Caco-2 (cell line): ENCODE results near the gene TAGLN2. TPM values are rescaled to one million over a fixed set of nuclear protein-coding genes. Genes with fewer than 3 reads are reported as not detected.

Source experiments
- BruUV-seq: library from RNA; stranded (reverse); fragments of 400-500 nt; replicated peaks from 2 replicates; lab custom pipeline; 2021; lab: Mats Ljungman, UMichigan
- CTCF ChIA-PET: fragments of 300-600 bp; sonication (Branson Sonifier 250); formaldehyde crosslinking; loops from one replicate; lab custom pipeline; 2022; ENCODE audit warnings: antibody characterized with exemption; lab: Charles Lee
- POLR2A ChIA-PET: fragments of 300-600 bp; sonication (Branson Sonifier 250); formaldehyde crosslinking; loops from one replicate; lab custom pipeline; 2022; ENCODE audit warnings: antibody characterized with exemption; lab: Charles Lee
- DNase-seq, 2 experiments: peaks; one replicate each; pipeline versions ENCODE4 v3.0.0 to v3.0.0-alpha.2; 2020 to 2022
- H3K27me3 ChIP-seq: replicated peaks from 2 replicates; pipeline ENCODE4 v1.6.0; 2011; ENCODE audit warnings: low read length; ENCODE audit not compliant: control insufficient read depth, insufficient read depth
- H3K36me3 ChIP-seq: 2 replicates; pipeline ENCODE4 v1.5.1; 2011; ENCODE audit warnings: low read length; ENCODE audit not compliant: control insufficient read depth, insufficient read depth
- H3K4me1 ChIP-seq: fragments of 250-450 bp; sonication (Bioruptor Pico); 2 replicates; pipeline ENCODE4 v1.5.1; 2020; ENCODE audit warnings: mild to moderate bottlenecking
- H3K4me3 ChIP-seq: 2 replicates; pipeline ENCODE4 v1.5.1; 2011; ENCODE audit warnings: low read depth, mild to moderate bottlenecking, control low read depth, low read length
- H3K9me3 ChIP-seq: fragments of 250-450 bp; sonication (Bioruptor Pico); 2 replicates; pipeline ENCODE4 v1.5.1; 2020; ENCODE audit warnings: mild to moderate bottlenecking, moderate library complexity
- H3K27ac Mint-ChIP-seq: one replicate; pipeline ENCODE4 v1.8.0; 2022; ENCODE audit warnings: mixed read lengths; ENCODE audit not compliant: unreplicated experiment
- H3K27me3 Mint-ChIP-seq: one replicate; pipeline ENCODE4 v1.8.0; 2022; ENCODE audit warnings: mixed read lengths; ENCODE audit not compliant: insufficient read depth, unreplicated experiment
- H3K36me3 Mint-ChIP-seq: one replicate; pipeline ENCODE4 v1.8.0; 2022; ENCODE audit warnings: mild to moderate bottlenecking, mixed read lengths; ENCODE audit not compliant: insufficient read depth, unreplicated experiment
- H3K4me1 Mint-ChIP-seq: one replicate; pipeline ENCODE4 v1.8.0; 2022; ENCODE audit warnings: low read depth, mixed read lengths; ENCODE audit not compliant: unreplicated experiment
- H3K4me3 Mint-ChIP-seq: one replicate; pipeline ENCODE4 v1.8.0; 2022; ENCODE audit warnings: mild to moderate bottlenecking, moderate library complexity, mixed read lengths; ENCODE audit not compliant: unreplicated experiment
- H3K9me3 Mint-ChIP-seq: one replicate; pipeline ENCODE4 v1.8.0; 2022; ENCODE audit warnings: mixed read lengths; ENCODE audit not compliant: unreplicated experiment
- CTCF ChIP-seq, 2 experiments: fragments of 200-600 bp in 1 of 2; IDR thresholded peaks; 1 replicate in 1 of 2; 2 replicates in 1 of 2; pipeline versions ENCODE4 v1.5.1 to v1.8.0; 2011 to 2022; ENCODE audit warnings: antibody characterized with exemption in 1 of 2, control low read depth in 1 of 2, inconsistent platforms in 1 of 2, low read depth in 1 of 2, low read length in 1 of 2, mild to moderate bottlenecking in 1 of 2, moderate library complexity in 1 of 2; ENCODE audit not compliant: insufficient read depth in 1 of 2, severe bottlenecking in 1 of 2, unreplicated experiment in 1 of 2
- intact Hi-C: fragments of 100-400 bp; cut with micrococcal nuclease; formaldehyde crosslinking; loops from one replicate; pipeline ENCODE4 v1.10.0; 2022; ENCODE audit not compliant: unreplicated experiment
- total RNA-seq: library from RNA; stranded (reverse); gene quantifications from 2 replicates; pipeline ENCODE4 v1.2.3, GENCODE V29; 2022

The TAGLN2 gene
- total RNA-seq, 1 experiment from 2014 or later: 531 TPM

- no peaks in the 10 kb centered on the region for H3K9me3 Mint-ChIP-seq
- peak; percentile 86 to 97 for TF ChIP-seq CTCF (IDR thresholded peaks at IDR 0.05; ENCODE audit: insufficient read depth in 1 of 2, low read depth in 1 of 2, low read length in 1 of 2, severe bottlenecking in 1 of 2, unreplicated experiment in 1 of 2)
- ChIA-PET POLR2A (no interaction called here), CTCF (interaction anchor here (0.6 to 6.5 kb wide), 9 partner anchors 33 to 116 kb away, joined by 3 to 75 read pairs (median 7); partner anchors contain the start of genes DUSP23, FCRL6, IGSF9 and TAGLN2)
- Histone ChIP-seq H3K9me3 (no peaks in the 10 kb centered on the region), H3K36me3 (no peaks in the 10 kb centered on the region), H3K4me3 (no peak overlapping the region), H3K4me1 (peaks cover 16% of the 10 kb centered on the region), H3K27me3 (no peaks in the 10 kb centered on the region)
- intact Hi-C loops: loop anchor here (1.0 kb wide), 3 partner anchors 55 to 111 kb away; partner anchors contain the start of gene DUSP23
- no peak overlapping the region for H3K27ac Mint-ChIP-seq
- no peaks in the 10 kb centered on the region for H3K27me3 Mint-ChIP-seq
- no peaks in the 10 kb centered on the region for H3K36me3 Mint-ChIP-seq
- DNase-seq: peak; percentile 74 to 81
- no peak overlapping the region for H3K4me3 Mint-ChIP-seq
- BruUV-seq: no TSS peak
- H3K4me1 Mint-ChIP-seq: peaks cover 13% of the 10 kb centered on the region
Observed at GRCh38 chr1:159891275-159892157, 33.8 kb downstream of the TAGLN2 start.

- no peaks in the 10 kb centered on the region for H3K36me3 ChIP-seq
- ChIA-PET POLR2A (interaction anchor here (0.7 kb wide), 1 partner anchor 32 kb away, joined by 3 read pairs; no protein-coding TSS in a partner anchor), CTCF (interaction anchor here (1.1 to 6.5 kb wide), 4 partner anchors 54 to 117 kb away, joined by 3 to 75 read pairs (median 7); partner anchors contain the start of gene DUSP23)
- Mint-ChIP-seq H3K4me3 (no peak overlapping the region), H3K27ac (no peak overlapping the region), H3K9me3 (no peaks in the 10 kb centered on the region), H3K27me3 (no peaks in the 10 kb centered on the region), H3K36me3 (no peaks in the 10 kb centered on the region), H3K4me1 (peaks cover 6% of the 10 kb centered on the region)
- H3K27me3 ChIP-seq: no peaks in the 10 kb centered on the region
- BruUV-seq: no TSS peak
- no peak overlapping the region for H3K4me3 ChIP-seq
- intact Hi-C loops: no loop called here
- no peaks in the 10 kb centered on the region for H3K9me3 ChIP-seq
- TF ChIP-seq CTCF (IDR thresholded peaks at IDR 0.05; ENCODE audit: insufficient read depth in 1 of 2, low read depth in 1 of 2, low read length in 1 of 2, severe bottlenecking in 1 of 2, unreplicated experiment in 1 of 2): no peak
- peaks cover 11% of the 10 kb centered on the region for H3K4me1 ChIP-seq
- no peak for DNase-seq
Observed at GRCh38 chr1:159890390-159890789, 34.9 kb downstream of the TAGLN2 start.

GRCh38 chr1:159889821-159890252 is 35.5 kb downstream of the TAGLN2 start:
- BruUV-seq: no TSS peak
- Histone ChIP-seq H3K4me3 (no peak overlapping the region), H3K27me3 (no peaks in the 10 kb centered on the region), H3K4me1 (peaks cover 11% of the 10 kb centered on the region), H3K36me3 (no peaks in the 10 kb centered on the region), H3K9me3 (no peaks in the 10 kb centered on the region)
- H3K4me3 Mint-ChIP-seq: no peak overlapping the region
- peaks cover 6% of the 10 kb centered on the region for H3K4me1 Mint-ChIP-seq
- H3K27ac Mint-ChIP-seq: no peak overlapping the region
- intact Hi-C loops: no loop called here
- H3K9me3 Mint-ChIP-seq: no peaks in the 10 kb centered on the region
- no peaks in the 10 kb centered on the region for H3K36me3 Mint-ChIP-seq
- no peak for DNase-seq
- POLR2A ChIA-PET: interaction anchor here (0.7 kb wide), 1 partner anchor 32 kb away, joined by 3 read pairs; no protein-coding TSS in a partner anchor
- H3K27me3 Mint-ChIP-seq: no peaks in the 10 kb centered on the region
- CTCF ChIA-PET: interaction anchor here (1.4 to 6.5 kb wide), 2 partner anchors 53 to 91 kb away, joined by 3 to 75 read pairs; no protein-coding TSS in a partner anchor
- TF ChIP-seq CTCF (IDR thresholded peaks at IDR 0.05; ENCODE audit: insufficient read depth in 1 of 2, low read depth in 1 of 2, low read length in 1 of 2, severe bottlenecking in 1 of 2, unreplicated experiment in 1 of 2): no peak
